AG04449 (cell line): ENCODE data around the gene RNH1.

ENCODE experiments used
- CTCF ChIA-PET: fragments of 350-600 bp; formaldehyde crosslinking; extraction: SDS; loops from one replicate; lab custom pipeline; 2021; ENCODE audit warnings: antibody characterized with exemption; lab: Yijun Ruan, JAX
- POLR2A ChIA-PET: fragments of 400-600, 350-600 bp; formaldehyde crosslinking; extraction: SDS; loops from one replicate; lab custom pipeline; 2020; ENCODE audit warnings: antibody characterized with exemption, inconsistent platforms; lab: Yijun Ruan, JAX
- DNase-seq: peaks from one replicate; pipeline ENCODE4 v3.0.0-alpha.2; 2010; ENCODE audit warnings: low read depth, low spot score
- H3K4me3 ChIP-seq: 2 replicates; pipeline ENCODE4 v1.5.1; 2011; ENCODE audit warnings: low read depth, mild to moderate bottlenecking, control low read depth, low read length
- TF ChIP-seq, protein P1 (sequence below): IDR thresholded peaks from one replicate; pipeline ENCODE4 v1.5.1; 2011; ENCODE audit warnings: mild to moderate bottlenecking, moderate library complexity, low read length, control low read depth, inconsistent platforms; ENCODE audit not compliant: insufficient read depth; ENCODE audit errors: missing control alignments

RNH1 gene

DNA sequence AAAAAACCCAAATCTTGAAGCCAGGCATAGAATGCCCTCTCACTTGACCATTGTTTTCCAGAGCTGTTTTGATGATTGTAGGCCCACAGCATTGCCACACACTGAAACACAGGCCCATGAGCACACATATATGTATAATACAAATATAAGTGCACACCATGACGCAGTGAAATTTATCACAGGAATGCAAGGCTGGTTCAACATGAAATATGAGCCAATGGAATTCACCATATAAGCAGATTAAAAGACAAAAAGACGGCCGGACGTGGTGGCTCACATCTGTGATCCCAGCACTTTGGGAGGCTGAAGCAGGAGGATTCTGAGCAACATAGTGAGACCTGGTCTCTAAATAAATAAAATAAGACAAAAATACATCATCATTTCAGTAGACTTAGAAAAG, 9.4 kb upstream of the RNH1 start:
- CTCF ChIA-PET, result interaction anchor here (1.5 to 1.8 kb wide), 2 partner anchors 18 to 68 kb away, joined by 4 to 5 read pairs; no protein-coding TSS in a partner anchor
- POLR2A ChIA-PET, result no interaction called here
- DNase-seq, result no peak
- TF ChIP-seq, protein P1, sequence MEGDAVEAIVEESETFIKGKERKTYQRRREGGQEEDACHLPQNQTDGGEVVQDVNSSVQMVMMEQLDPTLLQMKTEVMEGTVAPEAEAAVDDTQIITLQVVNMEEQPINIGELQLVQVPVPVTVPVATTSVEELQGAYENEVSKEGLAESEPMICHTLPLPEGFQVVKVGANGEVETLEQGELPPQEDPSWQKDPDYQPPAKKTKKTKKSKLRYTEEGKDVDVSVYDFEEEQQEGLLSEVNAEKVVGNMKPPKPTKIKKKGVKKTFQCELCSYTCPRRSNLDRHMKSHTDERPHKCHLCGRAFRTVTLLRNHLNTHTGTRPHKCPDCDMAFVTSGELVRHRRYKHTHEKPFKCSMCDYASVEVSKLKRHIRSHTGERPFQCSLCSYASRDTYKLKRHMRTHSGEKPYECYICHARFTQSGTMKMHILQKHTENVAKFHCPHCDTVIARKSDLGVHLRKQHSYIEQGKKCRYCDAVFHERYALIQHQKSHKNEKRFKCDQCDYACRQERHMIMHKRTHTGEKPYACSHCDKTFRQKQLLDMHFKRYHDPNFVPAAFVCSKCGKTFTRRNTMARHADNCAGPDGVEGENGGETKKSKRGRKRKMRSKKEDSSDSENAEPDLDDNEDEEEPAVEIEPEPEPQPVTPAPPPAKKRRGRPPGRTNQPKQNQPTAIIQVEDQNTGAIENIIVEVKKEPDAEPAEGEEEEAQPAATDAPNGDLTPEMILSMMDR, result no peak
- H3K4me3 ChIP-seq, result no peak overlapping the region

DNA sequence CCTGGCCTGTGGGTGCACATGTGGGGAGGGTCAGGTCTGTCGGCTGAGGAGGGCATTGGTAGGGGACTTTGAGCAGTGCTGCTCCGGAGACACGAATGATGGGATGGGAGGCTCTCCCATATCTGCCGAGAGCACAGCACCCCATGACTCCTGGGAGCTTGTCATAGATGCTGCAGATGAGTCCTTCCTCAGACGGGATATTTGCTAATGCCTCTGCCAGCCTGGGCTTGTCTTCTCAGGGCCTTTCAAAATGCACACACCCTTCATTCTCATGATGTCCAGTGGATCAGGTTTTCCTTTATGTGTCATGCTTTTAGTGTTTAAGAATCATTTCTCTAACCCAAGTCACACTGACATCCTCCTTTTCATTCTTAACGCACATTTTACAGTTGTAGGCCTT, 8.1 kb upstream of the RNH1 start:
- TF ChIP-seq, protein P1, result no peak
- CTCF ChIA-PET, result interaction anchor here (1.8 kb wide), 1 partner anchor 66 kb away, joined by 5 read pairs; no protein-coding TSS in a partner anchor
- no peak overlapping the region for H3K4me3 ChIP-seq
- no peak for DNase-seq
- POLR2A ChIA-PET, result no interaction called here

DNA sequence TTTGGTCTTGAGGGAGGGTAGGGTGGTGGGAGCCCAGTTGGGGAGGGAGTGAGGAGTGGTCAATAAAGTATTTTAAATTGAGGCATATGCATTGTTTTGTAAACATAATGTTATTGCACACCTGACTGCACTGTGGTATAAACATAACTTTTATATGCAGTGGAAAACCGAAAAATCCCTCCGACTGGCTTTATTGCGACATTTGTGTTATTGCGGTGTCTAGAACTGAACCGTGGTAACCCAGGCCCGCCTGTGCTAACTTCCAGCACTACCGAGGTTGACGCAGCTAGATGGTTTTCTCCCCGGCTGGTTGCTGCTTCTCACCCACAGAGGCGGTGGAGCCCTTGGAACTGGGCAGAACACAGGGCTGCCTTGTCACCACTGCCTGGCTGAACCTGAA, 7.6 kb upstream of the RNH1 start:
- no peak overlapping the region for H3K4me3 ChIP-seq
- no peak for DNase-seq
- ChIA-PET POLR2A (no interaction called here), CTCF (no interaction called here)
- TF ChIP-seq, protein P1, result no peak

DNA sequence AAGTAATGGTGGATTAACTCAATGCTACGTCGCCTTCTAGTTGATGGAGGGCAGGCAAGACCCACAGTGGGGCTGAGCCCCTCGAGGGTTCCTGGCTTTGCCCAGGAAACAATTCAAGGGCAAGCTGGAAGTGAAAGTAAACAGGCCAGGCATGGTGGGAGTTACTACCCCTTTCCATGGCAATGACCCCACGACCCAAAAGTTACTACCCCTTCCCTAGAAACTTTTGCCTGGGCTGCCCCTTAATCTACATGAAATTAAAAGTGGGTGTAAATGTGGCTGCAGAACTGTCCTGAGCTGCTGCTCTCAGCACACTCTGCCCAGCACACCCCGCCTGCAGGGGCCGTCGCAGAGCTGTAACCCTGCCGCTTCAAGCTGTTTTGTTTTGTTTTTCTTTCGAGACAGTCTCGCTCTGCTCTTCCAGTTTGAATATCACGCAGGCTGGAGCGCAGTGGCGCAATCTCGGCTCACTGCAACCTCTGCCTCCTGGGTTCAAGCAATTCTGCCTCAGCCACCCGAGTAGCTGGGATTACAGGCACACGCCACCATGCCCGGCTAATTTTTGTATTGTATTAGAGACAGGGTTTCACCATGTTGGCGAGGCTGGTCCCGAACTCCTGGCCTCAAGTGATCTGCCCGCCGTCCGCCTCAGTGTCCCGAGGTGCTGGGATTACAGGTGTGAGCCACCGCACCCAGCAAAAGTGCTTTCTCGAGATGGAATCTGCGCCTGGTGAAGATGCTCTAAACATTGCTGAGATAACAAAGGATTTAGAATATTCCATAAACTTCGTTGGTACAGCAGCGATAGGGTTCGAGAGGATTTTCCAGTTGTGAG, 5.9 kb upstream of the RNH1 start:
- POLR2A ChIA-PET, result no interaction called here
- DNase-seq, result no peak
- H3K4me3 ChIP-seq, result no peak overlapping the region
- TF ChIP-seq, protein P1, result no peak
- CTCF ChIA-PET, result no interaction called here

DNA sequence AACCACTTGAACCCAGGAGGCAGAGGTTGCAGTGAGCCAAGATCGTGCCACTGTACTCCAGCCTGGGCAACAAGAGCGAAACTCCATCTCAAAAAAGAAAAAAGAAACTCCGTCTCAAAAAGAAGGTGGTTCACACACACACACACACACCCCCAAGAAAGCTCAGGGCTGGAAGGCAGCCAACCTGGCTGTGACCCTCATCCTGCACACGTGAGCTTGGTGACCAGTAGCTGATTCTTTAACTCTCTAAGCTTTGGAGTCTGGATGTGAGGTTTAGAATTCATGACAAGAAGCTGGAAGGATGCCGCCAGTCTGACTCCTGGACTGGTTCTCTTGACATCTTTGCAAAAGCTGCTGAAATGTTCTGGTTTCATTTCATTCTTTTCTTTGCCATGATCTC, 1.9 kb upstream of the RNH1 start:
- no peak for DNase-seq
- H3K4me3 ChIP-seq, result no peak overlapping the region
- TF ChIP-seq, protein P1, result no peak
- CTCF ChIA-PET, result interaction anchor here (1.4 to 4.4 kb wide), 3 partner anchors 10 to 61 kb away, joined by 3 to 57 read pairs (median 11); no protein-coding TSS in a partner anchor
- POLR2A ChIA-PET, result no interaction called here

DNA sequence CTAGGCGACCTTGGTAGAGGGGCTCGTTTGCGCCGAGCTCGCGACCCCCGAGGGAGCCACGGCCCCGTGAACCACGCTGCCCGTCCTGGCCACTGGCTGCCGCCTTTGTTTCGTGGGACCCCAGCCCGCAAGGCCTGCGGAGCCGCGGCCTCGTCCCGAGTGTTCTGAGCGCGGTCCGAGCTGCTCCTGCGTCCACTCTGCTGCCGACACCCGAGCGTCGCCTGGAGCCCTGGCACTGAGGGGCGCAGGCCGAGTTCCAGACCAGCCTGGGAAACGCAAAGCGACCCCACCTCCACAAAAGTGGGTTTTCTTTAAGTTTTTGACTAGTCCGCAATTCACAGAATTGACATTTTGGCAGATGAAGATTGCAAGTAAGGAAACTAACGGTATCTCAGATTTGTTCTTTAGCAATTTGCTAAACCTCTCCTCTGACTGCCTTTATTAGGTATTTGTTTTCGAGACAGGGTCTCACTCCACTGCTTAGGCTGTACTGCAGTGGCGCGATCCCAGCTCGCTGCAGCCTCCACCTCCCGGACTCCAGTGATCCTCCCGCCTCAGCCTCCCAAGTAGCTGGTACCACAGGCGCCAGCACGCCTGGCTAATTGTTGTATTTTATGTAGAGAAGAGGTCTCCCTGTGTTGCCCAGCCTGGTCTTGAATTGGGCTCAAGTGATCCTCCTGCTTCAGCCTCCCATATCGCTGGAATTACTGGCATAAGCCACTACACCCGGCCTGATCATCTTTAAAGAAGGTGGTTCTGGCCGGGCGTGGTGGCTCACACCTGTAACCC, 879 bp upstream of the RNH1 start:
- peak overlapping the region; percentile 97 for H3K4me3 ChIP-seq
- ChIA-PET POLR2A (no interaction called here), CTCF (interaction anchor here (3.5 to 4.4 kb wide), 2 partner anchors 11 to 60 kb away, joined by 11 to 57 read pairs; no protein-coding TSS in a partner anchor)
- DNase-seq, result no peak
- TF ChIP-seq, protein P1, result no peak
